Adrenal gland (tissue), 12 donors: ENCODE results near the gene GSE1. TPM values are rescaled to one million over a fixed set of nuclear protein-coding genes. Genes with fewer than 3 reads are reported as not detected.

ENCODE experiments used
- DNase-seq, 7 donors: peaks; one replicate each; pipeline ENCODE4 v3.0.0-alpha.2; 2019 to 2020
- H3K27ac ChIP-seq, 5 donors: fragments of 200-600 bp; sonication (generic) in 4 of 5; 1 replicate in 3 of 5; 2 replicates in 2 of 5; pipeline versions ENCODE4 v1.5.1 to v1.8.0; 2016 to 2020; ENCODE audit warnings: mild to moderate bottlenecking in 1 of 5
- H3K27me3 ChIP-seq: fragments of 200-600 bp; 2 replicates; pipeline ENCODE4 v1.8.0; 2021
- H3K36me3 ChIP-seq, 2 donors: fragments of 200-600 bp; replicated peaks in 1 of 2; 1 replicate in 1 of 2; 2 replicates in 1 of 2; pipeline versions ENCODE4 v1.5.1 to v1.8.0; 2018 to 2022
- H3K4me1 ChIP-seq, 2 donors: fragments of 200-600 bp; replicated peaks in 1 of 2; 1 replicate in 1 of 2; 2 replicates in 1 of 2; pipeline versions ENCODE4 v1.5.1 to v1.8.0; 2018 to 2021
- H3K4me3 ChIP-seq, 4 donors: fragments of 200-600 bp; sonication (generic) in 3 of 4; one replicate each; pipeline ENCODE4 v1.5.1; 2016 to 2018
- H3K9me3 ChIP-seq, 3 donors: fragments of 200-600 bp; sonication (generic) in 1 of 3; replicated peaks in 1 of 3; 1 replicate in 2 of 3; 2 replicates in 1 of 3; pipeline versions ENCODE4 v1.5.1 to v1.8.0; 2016 to 2021
- CTCF ChIP-seq, 6 experiments: fragments of 450-650 bp in 4 of 6; fragments of 200-600 bp in 2 of 6; sonication (generic) in 1 of 6; IDR thresholded peaks; 1 replicate in 5 of 6; 2 replicates in 1 of 6; pipeline versions ENCODE4 v1.5.1 to v1.8.0; 2016 to 2021; ENCODE audit warnings: antibody characterized with exemption in 6 of 6, mild to moderate bottlenecking in 2 of 6, moderate library complexity in 1 of 6
- POLR2A ChIP-seq, 2 donors: fragments of 450-650 bp; IDR thresholded peaks; one replicate each; pipeline ENCODE4 v1.6.1; 2017; ENCODE audit warnings: antibody characterized with exemption in 2 of 2, mild to moderate bottlenecking in 2 of 2, moderate library complexity in 1 of 2
- WGBS, 4 donors: extraction: QIAGEN DNeasy Blood & Tissue Kit in 2 of 4; methylation state at CpG; one replicate each; pipeline versions ENCODE4 v1.1.5 to v1.1.7; 2013 to 2017; 5-methylcytosine and 5-hydroxymethylcytosine counted together
- intact Hi-C, 2 donors: fragments of 100-400 bp; cut with DNase I; formaldehyde crosslinking; loops; one replicate each; pipeline versions ENCODE4 v1.14.1 to v1.15.0; 2022 to 2023
- polyA plus RNA-seq, 3 donors: library from polyadenylated mRNA; stranded (reverse); fragments of 200-250 nt in 2 of 3; fragments of 350-450 nt in 1 of 3; fragmentation: Illumina TruSeq in 1 of 3; extraction: RNeasy Lipid Tissue Mini Kit (QIAGEN cat#74804) in 1 of 3; gene quantifications; one replicate each; pipeline ENCODE4 v1.2.3, GENCODE V29; 2013 to 2014
- total RNA-seq, 9 donors: library from RNA; depleted of rRNA in 4 of 9; stranded (reverse); fragments of >200 nt in 4 of 9; fragments of 120-200 nt in 1 of 9; fragmentation: NEBNext Ultra II Directional in 1 of 9; extraction: Animal tissue kit (Norgen Biotek cat#: 25700) in 1 of 9; gene quantifications; one replicate each; pipeline versions ENCODE4 v1.1.0 to v1.2.4, GENCODE V29; 2013 to 2023
- donor health status: healthy with polysubstance abuse.
- donor health status: Bipolar disorder and iron deficiency.
- donor health status: DM: yes; HTN: yes; CAD: no.
- donor health status: DM: no; HTN: no; CAD: no.
- donor health status: DM: no; HTN: no; CAD: no.
- donor health status: DM: yes; HTN: yes; CAD: no.

The GSE1 gene
- total and polyA plus RNA-seq, 12 donors: 7.8 to 99.9 (median 64.8) TPM

DNA sequence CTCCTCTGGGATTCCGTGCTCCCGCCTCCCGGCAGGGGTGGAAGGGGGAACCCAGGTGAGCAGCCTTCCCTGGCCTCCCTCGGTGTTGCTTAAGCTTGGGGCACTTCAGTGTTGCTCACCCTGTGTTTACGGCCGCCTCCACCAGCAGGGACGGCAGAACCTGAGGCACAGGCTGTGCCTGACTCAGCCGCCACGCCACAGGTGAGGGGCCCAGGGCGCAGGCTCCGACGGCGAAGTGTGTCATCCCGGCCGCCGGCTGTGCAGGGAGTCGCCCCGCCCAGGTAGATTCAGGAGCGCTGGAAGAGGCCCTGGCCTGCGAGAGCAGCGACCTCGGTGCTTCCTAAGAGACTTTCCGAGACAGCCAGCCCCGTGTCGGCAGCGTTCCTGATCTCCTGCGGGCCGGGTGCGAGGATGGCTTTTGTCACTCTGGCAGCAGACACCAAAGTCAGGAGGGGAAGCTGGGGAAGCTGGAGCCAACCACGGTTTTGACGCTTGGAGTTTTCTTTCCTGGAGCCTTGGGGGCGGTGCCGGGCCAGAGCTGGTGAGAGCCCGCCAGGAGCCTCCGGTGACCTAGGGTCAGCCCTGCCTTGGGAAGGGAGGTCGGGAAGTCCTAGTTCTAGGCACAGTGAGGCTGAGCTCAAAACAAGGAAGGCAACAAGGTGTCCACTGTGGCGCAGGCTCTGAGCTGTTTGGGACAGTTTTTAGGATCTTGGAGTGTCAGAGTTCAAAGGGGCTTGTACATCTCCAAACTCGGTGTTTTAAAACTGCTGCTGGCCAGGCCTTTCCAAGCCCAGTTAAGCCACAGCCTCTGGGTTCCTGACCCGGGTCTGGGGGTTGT lies 2.1 kb downstream of the GSE1 start:
- no peak overlapping the region for H3K4me3 ChIP-seq
- 46 to 64% (median 51%) methylated on average over 2 to 39 of the region's 39 CpGs for WGBS, 4 donors
- TF ChIP-seq POLR2A (IDR thresholded peaks at IDR 0.05) (peak in 1 of 2 donors; percentile 18), CTCF (IDR thresholded peaks at IDR 0.05) (no peak)

GRCh38 chr16:85615852-85616606 lies 2.9 kb downstream of the GSE1 start:
- peak; percentile 77 to 92 (median 87) for DNase-seq
- WGBS, 4 donors: 33 to 89% (median 47%) methylated on average over 6 to 21 of the region's 21 CpGs
- Histone ChIP-seq H3K4me3 (peak overlapping the region in 1 of 4 donors; percentile 3), H3K9me3 (no peaks in the 10 kb centered on the region), H3K27me3 (no peaks in the 10 kb centered on the region), H3K4me1 (peaks cover 54 to 55% of the 10 kb centered on the region in 2 donors), H3K36me3 (no peaks in the 10 kb centered on the region), H3K27ac (peak overlapping the region; percentile 47 to 94 (median 88))
- intact Hi-C loops: loop anchor here in 1 of 2 donors (10.0 kb wide), 1 partner anchor 331 kb away; no protein-coding TSS in a partner anchor
- TF ChIP-seq CTCF (IDR thresholded peaks at IDR 0.05) (peak; percentile 72 to 94 (median 88)), POLR2A (IDR thresholded peaks at IDR 0.05) (peak in 1 of 2 donors; percentile 27)

More for the DNA sequence above, 2.1 kb downstream of the GSE1 start:
- Histone ChIP-seq H3K4me1 (peaks cover 60 to 63% of the 10 kb centered on the region in 2 donors), H3K9me3 (no peaks in the 10 kb centered on the region), H3K27me3 (no peaks in the 10 kb centered on the region), H3K27ac (peak overlapping the region; percentile 15 to 94 (median 88)), H3K36me3 (no peaks in the 10 kb centered on the region)
- intact Hi-C loops: loop anchor here in 1 of 2 donors (10.0 kb wide), 1 partner anchor 330 kb away; no protein-coding TSS in a partner anchor
- peak in 5 of 7 donors; percentile 41 to 83 (median 60) for DNase-seq

- H3K4me3 ChIP-seq: peak overlapping the region in 1 of 4 donors; percentile 3
- DNase-seq: peak; percentile 78 to 95 (median 91)
- no peaks in the 10 kb centered on the region for H3K9me3 ChIP-seq
- no peaks in the 10 kb centered on the region for H3K36me3 ChIP-seq
- peaks cover 49 to 53% of the 10 kb centered on the region in 2 donors for H3K4me1 ChIP-seq
- no peaks in the 10 kb centered on the region for H3K27me3 ChIP-seq
- H3K27ac ChIP-seq: peak overlapping the region; percentile 57 to 94 (median 88)
- 23 to 48% (median 24%) methylated on average over 13 to 28 of the region's 28 CpGs for WGBS, 4 donors
- intact Hi-C loops: loop anchor here in 1 of 2 donors (10.0 kb wide), 1 partner anchor 332 kb away; no protein-coding TSS in a partner anchor
- TF ChIP-seq CTCF (IDR thresholded peaks at IDR 0.05): no peak
- peak; percentile 44 to 89 for TF ChIP-seq POLR2A (IDR thresholded peaks at IDR 0.05)
These were observed 3.6 kb downstream of the GSE1 start for GRCh38 chr16:85616607-85617321.
